Stimulated activated CD8-positive, alpha-beta memory T cell treated with anti-CD3 and anti-CD28 coated beads, Interleukin-15, amount 100 ng/mL, for 4 hours (primary cell): Measurements from ENCODE around the gene VPS41.

ENCODE experiments used
- DNase-seq, 2 donors: peaks; one replicate each; pipeline ENCODE4 v3.0.0-alpha.2; 2020; ENCODE audit warnings: low read depth in 2 of 2

VPS41 gene

DNA sequence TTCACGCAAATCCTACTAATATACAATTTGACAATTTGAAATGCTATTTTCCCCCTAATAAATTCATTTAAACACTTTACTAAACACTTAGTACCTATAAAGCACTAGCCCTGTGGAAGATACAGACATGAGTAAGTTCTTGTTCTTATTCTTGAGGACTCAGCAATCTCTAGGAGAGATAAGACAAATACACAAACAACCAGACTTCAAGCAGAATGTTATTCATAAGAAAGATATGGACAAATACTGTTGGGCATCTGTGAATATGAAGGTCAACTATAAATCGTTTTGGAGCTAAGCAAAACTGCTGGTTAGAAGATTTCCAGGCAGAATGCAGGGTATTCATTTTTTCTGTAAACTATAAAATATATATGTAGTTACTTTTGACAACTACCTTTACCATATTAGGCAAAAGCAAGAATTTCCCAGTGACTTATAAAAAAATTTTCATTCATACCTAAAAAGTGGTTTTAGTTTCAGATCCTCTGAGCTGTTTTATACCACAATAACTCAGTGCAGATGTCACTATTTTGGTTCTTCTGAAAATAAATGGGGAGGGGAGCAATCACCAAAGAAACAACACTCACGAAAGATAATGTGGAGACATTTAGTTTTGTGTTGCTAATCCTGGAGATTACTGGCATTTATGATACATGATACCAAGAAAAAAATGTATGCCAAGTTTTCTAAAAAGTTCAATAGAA is 3.8 kb downstream of the VPS41 start:
- no peak for DNase-seq

DNA sequence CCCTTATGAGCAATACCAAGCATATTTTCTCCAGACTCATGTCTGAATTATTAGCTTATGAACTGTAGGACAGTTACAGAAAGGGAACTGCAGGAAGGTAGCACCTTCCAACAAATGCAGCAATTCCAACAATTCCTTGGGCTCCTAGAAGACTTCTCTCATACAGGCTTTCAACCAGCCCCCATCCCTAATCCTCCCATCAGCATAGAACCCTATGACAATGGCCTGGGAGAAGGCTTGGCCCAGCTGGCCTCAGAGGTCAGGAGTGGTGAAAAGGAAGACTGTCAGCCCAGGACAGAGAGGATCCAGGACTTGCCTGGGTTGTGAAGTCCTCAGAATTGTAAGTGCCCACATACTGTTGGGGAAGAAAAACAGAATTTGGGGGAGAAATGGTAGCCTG is 5.9 kb downstream of the VPS41 start:
- no peak for DNase-seq

DNA sequence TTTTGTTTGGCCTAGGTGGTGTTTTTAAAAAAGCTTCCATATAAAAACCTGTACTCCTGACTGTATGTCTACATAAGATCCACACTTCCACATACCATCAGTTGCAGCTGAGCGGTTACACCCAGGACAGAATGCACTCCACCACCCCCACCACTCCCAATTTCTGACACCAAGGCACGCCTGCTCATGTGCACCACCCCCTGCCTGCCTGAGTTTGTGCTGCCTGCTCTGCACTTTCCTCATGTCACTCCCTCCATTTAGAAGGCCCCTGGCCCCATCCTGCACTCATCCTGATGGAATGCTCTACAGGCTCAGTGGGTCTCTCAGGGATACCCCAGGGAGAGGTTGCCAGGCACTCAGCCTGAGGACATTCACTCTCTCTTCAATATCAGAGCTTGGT is 6.5 kb downstream of the VPS41 start:
- DNase-seq, result no peak

DNA sequence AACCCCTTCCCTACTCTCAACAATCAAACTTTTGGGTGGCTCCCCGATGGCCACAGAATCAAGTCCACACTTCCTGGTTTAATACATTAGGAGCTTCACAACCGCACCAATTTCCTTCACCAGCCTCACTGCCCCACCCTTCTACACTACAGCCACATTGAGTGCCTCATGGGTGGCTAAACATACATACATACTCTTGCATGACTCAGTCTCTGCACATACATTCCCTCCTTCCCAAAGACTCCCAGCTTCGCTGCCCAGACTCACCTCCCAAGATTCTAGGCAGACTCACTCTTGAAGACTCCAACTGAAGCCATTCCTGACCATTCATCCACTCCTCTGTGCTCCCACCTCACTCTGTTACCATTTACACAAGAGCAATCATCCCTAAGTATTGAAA is 15.9 kb downstream of the VPS41 start:
- DNase-seq, result no peak

DNA sequence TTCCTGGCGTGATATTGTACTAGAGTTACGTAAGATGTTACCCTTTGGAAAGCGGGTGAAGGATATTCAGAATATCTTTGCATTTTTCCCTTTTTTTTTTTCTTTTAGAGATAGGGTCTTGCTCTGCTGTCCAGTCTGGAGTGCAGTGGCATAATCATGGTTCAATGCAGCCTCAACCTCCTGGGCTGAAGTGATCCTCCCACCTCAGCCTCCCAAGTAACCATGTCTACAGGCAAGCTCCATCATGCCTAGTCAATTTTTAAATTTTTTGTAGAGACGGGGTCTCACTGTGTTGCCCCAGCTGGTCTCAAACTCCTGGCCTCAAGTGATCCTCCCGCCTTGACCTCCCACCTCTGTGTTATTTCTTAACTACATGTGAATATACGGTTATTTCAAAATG is 18.4 kb downstream of the VPS41 start:
- no peak for DNase-seq

DNA sequence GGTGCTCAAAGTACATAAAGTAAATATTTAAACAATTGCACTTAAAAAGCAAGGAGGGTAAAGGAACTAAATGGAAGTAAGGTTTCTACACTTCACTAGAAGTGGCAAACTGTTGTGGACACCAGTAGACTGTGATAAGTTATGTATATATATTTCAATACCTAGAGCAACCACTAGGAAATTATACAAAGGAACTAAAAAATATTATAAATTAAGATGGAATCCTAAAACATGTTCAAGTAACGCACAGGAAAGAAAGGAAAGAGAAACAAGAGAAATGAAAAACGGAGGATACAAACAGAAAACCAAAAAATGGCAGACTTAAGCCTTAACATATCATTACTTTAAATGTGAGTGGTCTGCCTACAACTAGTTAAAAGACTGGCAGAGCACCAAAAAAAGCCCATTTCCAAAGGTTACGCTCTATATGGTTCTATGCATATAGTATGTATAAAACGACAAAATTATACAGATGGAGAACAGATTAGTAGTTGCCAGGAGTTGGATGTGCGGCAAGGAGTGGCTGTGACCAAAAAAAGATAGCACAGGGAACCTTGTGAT is 19.0 kb downstream of the VPS41 start:
- DNase-seq, result no peak

DNA sequence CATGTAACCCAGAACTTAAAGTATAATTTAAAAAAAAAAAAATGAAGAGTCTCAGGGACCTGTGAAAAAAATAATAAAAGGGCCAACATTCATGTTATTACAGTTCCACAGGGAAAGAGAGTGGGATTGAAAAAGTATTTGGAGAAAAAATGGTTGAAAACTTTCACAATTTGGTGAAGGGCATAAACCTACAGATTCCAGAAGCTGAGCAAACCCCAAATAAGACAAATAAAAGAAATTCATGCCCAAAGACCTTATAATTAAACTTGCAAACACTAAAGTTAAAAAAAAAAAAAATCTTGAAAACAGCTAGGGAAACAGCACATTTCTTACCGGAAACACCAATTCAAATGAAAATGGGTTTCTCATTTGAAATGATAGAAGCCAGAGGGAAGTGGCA is 19.9 kb downstream of the VPS41 start:
- no peak for DNase-seq

DNA sequence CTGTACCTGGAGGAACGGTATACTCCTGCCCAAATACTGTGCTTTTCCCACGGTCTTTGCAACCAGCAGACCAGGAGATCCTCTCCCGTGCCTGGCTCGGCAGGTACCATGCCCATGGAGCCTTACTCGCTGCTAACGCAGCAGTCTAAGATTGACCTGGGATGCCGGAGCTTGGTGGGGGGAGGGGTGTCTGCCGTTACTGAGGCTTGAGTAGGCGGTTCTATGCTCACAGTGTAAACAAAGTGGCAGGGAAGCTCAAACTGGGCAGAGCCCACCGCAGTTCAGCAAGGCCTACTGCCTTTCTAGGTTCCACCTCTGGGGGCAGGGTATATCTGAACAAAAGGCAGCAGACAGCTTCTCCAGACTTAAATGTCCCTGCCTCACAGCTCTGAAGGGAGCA is 22.7 kb downstream of the VPS41 start:
- DNase-seq, result no peak

DNA sequence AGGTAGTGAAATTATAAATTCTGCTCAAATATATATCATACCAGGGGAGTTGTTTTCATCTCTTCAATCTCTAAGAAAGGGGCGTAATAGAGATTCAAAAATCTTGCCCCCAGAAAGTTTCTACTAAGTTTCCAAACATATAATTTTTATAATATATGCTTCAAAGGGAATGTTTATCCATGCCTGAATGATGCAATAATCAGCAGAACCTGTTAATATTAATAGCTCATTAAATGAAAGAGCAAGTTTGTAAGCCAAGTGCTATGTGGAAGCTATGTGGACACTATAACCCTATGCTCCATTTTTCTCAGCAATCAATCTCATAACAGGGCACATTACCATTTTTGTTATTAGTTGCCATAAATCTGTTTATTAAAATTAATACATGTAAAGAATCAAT is 25.3 kb downstream of the VPS41 start:
- DNase-seq, result no peak

DNA sequence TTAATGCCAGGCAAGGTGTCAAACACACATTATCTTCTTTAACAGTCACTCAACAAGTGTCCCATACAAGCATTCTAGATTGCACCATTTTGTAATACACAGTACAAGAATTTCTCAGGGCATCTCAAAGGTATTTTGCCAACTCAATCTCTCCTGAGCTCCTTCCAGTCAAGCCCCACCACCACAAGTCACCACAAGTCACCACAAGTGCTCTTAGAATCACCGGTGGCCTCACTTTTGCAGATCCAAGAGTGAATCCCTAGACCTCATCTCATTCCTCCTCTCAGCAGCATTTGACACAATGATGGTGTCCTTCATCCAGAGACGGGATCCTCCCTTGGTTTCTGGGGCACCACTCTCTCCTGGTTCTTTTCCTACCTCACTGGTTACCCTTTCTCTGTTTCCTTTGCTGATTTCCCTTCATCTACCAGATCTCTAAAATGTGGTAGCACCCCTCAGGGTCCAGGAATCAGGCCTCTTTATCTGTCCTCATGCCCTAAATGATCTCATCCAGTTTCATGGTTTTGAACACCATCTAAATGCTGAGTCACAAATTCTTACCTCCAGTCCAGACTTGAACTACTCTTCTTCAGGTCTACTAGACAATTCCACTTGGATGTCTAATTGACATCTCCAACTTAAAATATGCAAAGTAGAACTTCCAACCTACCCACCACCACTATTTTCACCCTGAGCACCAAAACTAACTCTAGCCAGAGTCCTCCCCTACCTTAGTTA is 26.9 kb downstream of the VPS41 start:
- no peak for DNase-seq

DNA sequence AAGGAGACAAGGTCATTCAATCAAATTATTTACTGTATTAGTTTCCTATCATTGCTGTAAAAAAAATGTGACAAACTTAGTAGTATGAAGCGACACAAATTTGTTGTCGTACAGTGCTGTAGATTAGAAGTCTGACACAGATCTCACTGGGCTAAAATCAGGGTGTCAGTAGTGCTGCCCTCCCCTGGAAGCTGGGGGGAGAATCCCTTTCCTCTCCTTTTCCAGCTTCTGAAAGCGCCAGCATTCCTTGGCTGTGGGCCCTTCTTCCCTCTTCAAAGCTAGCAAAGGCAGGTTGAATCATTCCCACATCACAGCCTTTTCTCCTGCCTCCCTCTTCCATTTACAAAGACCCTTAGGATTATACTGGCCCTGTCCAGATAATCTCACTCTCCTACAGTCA is 28.0 kb downstream of the VPS41 start:
- no peak for DNase-seq

DNA sequence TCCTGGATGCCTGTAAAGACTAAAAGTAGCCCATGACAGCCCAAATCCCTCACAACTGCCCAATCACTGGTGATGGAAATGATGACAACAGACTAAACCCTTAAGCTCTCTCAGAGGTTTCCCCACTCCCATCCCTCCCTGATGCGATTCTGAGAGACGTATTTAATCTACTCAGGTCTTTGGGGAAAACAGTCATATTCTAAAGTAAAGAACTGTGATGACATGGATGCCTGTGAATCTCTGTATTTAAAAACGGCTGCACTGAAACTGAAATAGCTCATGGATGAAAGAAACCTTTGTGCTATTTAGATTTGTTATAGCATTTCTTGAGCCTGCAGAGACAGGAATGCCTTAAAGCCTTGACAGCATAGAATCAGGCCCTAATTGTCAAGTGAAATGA is 28.5 kb downstream of the VPS41 start:
- no peak for DNase-seq

DNA sequence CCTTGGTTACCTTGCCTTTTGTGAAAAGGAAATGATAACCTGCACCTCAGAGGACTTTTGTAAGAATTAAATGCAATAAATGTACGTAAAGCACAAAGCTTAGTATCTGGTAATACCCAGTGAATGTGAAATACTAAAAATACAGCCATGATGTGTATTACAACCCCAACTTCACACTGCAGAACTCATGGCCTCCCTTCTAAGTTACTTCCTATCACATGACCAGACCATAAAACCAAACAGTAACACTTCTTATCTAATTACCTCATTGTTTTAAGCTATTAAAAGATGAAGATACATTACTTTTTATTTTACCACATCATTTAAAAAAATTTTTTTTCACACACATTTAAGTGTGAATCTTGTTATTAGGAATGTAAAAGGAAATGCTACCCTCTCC is 29.0 kb downstream of the VPS41 start:
- no peak for DNase-seq

DNA sequence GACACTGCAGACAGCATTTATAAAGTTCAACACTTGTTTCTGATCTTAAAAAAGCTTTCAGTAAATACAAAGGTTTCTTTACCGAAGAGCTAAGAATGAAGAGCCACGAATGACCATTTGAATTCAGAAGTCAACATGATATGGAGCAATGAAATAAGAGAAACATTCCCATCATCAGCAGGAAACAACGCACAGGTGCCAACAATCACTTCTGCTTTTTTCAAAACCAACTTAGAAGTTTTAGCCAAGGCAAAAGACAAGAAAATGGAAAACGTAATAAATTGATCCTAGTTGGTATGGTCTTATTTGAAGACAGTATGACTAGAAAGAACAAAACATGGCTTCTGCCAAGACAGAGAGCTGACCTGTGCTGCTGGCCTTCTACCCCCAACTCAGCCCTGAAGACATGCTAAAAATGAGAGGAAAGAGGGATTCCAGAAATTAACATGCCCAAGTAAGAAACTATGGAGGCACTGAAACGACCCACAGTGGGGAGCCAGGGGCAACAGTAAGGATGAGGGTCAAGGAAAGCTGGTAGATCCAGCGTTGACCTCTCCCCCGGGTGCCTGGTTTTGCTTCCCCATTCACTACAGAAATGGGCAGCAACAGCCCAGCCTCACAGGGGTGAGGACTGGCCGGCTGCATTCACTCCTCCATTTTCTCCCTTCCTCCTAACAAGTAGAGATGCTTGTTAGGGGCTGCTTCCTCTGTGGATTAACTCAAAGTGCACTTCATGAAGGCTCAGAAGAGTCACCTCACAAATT is 30.1 kb downstream of the VPS41 start:
- no peak for DNase-seq

DNA sequence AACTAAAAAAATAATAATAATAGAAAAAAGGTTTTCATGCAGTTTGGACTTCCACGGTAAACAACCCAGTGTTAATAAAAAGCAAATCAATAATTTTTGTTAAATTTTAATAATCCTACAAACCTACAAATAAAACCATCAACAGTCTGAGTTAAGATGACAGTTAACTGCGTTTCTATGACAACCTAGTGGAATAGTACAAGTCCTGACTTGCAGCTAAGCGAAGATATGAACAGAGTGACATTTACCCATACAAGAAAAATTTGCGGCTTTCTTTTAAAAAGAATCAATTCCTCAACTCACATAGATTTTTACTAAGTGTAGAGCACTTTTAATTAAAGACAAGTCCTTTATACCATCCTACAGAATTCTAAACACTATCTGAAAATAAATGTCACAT is 35.6 kb downstream of the VPS41 start:
- no peak for DNase-seq

DNA sequence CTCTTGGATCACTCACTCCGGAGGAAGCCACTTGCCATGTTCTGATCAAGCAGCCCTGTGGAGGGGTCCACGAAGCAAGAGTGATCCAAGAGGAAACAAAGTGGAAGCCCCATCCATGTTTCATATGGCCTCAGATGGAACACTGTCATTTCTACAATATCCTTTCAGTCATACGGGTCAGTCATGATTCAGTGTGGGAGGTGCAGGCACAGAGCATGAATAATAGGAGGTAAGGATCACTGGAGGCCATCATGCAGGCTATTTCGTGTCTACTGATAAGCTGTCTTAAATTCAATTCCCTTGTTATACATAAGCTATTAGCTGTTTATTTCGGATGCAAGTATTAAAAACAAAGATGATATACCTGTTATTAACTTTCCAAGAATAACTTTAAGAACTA is 36.8 kb downstream of the VPS41 start:
- no peak for DNase-seq

DNA sequence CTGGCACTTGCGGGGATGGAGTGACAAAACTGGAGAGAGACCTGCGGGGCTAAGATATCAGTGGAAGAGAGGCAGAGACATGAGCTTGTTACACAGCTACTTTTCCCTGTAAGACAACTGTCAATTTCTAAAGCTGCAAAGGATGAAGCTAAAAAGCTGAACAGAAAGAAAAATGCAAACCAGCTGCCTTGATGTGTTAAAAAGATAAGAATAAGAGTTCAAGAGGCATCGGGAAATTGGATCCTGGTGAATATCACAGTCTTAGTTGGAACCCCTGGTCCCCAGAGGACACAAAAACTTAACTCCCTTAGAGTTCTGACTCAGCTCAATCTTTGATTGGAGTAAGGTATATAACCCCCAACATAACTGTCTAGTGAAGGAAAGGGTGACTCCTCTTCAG is 38.8 kb downstream of the VPS41 start:
- DNase-seq, result no peak

DNA sequence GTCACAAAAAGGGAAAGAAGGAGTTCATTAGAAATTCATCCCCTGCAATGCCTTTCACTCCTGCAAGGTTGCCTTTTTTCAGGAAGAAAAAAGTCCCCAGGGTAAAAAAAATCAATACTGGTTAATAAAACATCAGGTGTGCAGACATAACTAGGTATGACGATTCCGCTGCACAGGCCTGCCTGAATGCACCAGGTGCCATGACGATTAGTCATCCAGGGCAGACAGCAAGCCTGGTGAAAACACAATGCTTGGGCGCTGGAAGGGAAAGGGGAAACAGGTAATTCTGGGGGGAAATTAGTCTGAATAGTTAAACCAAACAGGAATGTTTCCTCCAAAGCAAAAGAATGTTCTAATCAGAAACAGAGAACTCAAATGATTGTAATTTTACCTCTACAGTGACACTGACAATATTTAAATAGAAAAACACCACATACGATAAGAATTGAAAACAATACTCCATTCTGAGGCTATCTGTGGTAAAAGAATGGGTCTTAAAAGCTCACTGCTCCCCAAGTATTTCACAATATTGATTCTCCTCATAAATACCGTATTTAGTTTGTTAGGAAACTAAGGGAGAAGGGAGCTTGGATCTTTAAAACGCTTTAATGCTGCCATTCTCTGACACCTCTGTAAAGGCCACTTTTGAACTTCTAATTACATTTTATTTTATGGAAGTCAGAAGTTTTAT is 45.2 kb downstream of the VPS41 start:
- no peak for DNase-seq

DNA sequence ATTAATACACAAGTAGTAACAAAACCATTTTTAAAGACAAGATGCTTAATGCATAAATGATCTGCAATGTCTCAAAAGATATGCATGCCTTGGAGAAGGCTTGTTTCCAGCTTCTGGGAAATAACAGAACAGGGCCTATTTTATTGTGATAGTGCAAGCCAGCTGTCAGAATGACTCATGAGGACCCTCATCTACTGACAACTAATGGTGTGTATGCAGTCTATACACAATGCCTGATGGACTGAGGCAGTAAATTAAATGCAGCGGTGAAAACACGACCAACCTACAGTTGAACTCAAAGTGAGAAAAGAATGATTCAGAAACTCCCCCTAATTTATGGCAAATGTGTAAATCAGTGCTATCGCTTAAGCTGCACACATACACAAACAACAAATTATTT is 46.3 kb downstream of the VPS41 start:
- DNase-seq, result no peak

DNA sequence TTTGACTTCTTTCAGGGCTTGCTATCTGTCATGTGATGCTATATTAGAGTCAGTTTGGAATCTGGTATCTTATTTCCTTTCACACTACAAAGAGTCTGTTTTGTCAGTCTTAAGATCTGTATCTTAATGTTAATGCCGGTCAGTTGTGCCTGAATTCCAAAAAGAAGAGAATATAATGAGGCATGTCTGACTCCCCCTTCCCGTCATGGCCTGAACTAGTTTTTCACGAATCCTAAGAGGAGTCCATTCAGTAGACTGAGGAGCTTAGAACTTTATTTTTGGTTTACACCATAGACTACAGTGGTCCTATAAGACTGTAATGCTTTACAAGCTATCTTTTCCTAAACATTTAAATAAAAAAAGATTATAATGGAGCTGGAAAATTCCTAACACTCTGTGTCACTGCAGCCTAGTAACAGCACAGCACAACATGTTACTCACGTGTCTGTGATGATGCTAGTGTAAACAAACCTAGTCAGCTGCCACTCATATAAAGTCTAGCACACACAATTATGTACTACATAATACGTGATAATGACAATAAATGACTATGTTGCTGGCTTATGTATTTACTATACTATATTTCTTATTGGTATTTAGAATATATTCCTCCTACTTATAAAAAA is 50.6 kb downstream of the VPS41 start:
- DNase-seq, result no peak

DNA sequence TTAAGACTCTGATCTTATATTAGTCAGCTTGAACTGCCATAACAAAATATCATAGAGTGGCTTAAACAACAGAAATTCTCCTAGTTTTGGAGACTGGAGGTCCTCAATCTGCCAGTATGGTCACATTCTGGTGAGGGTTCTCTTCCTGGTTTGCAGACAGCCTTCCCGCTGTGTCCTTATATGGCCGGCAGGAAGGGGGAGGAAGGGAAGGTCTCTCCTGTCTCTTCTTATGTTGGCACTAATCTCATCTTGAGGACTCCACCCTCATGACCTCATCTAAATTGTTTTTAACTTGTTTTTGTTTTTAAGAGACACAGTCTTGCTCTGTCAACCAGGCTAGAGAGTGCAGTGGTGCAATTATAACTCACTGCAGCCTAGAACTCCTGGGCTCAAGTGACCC is 53.1 kb downstream of the VPS41 start:
- no peak for DNase-seq

DNA sequence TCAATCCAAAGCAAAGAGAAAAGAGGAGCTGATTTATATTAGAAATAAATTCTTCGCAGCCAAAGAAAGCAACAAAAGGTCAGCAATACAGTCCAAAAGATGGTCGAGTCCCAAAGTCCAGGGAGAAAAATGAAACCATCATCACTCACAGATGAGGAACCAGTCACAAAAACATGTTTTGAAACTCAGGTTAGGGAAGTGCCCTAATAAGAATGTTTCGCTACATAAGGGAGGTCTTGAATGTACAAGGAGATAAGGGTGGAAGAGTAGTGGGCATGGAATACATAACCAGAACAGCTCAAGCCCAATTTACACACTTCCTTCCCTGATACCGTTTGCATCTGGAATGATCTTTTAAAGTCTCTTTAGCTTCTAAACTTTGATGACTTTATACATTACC is 53.6 kb downstream of the VPS41 start:
- no peak for DNase-seq
